HFFc6 (cell line): ENCODE results near the gene PLXNA3. TPM values are rescaled to one million over a fixed set of nuclear protein-coding genes. Genes with fewer than 3 reads are reported as not detected.

Experiments
- DNase-seq: peaks from one replicate; pipeline ENCODE4 v3.0.0-alpha.2; 2018
- H3K27ac Mint-ChIP-seq: 2 replicates; pipeline ENCODE4 v1.8.0; 2020; ENCODE audit warnings: mild to moderate bottlenecking, mixed read lengths
- H3K27me3 Mint-ChIP-seq: 2 replicates; pipeline ENCODE4 v1.8.0; 2021; ENCODE audit warnings: mild to moderate bottlenecking, moderate library complexity, mixed read lengths; ENCODE audit not compliant: insufficient read depth
- H3K36me3 Mint-ChIP-seq: 2 replicates; pipeline ENCODE4 v1.8.0; 2021; ENCODE audit warnings: low read depth, mixed read lengths
- H3K4me1 Mint-ChIP-seq: 2 replicates; pipeline ENCODE4 v1.8.0; 2020; ENCODE audit warnings: low read depth, mixed read lengths
- H3K4me3 Mint-ChIP-seq: 2 replicates; pipeline ENCODE4 v1.8.0; 2020; ENCODE audit warnings: mild to moderate bottlenecking, moderate library complexity, mixed read lengths
- H3K9me3 Mint-ChIP-seq: 2 replicates; pipeline ENCODE4 v1.8.0; 2020; ENCODE audit warnings: mild to moderate bottlenecking, mixed read lengths
- CTCF ChIP-seq: fragments of 200-600 bp; sonication (generic); IDR thresholded peaks from 2 replicates; pipeline ENCODE4 v1.5.0; 2021; ENCODE audit warnings: antibody characterized with exemption, mild to moderate bottlenecking
- total RNA-seq, 6 experiments: library from RNA; stranded (reverse); fragmentation: NEBNext Ultra II Directional; extraction: Animal tissue kit (Norgen Biotek cat#: 25700); gene quantifications; 2 replicates in 1 of 6; 3 replicates in 5 of 6; pipeline ENCODE4 v1.2.3, GENCODE V29; 2021

The PLXNA3 gene
- total RNA-seq, 6 experiments from 2014 or later: 66.2 to 98.7 (median 79.8) TPM

GRCh38 chrX:154431341-154431740, 26.7 kb upstream of the PLXNA3 start:
- peaks cover 21% of the 10 kb centered on the region for H3K4me1 Mint-ChIP-seq
- H3K36me3 Mint-ChIP-seq: no peaks in the 10 kb centered on the region
- no peak for DNase-seq
- no peak overlapping the region for H3K27ac Mint-ChIP-seq
- H3K4me3 Mint-ChIP-seq: no peak overlapping the region
- peaks cover 3% of the 10 kb centered on the region for H3K27me3 Mint-ChIP-seq
- TF ChIP-seq CTCF: no peak
- no peaks in the 10 kb centered on the region for H3K9me3 Mint-ChIP-seq

- H3K4me1 Mint-ChIP-seq: peaks cover 23% of the 10 kb centered on the region
- H3K4me3 Mint-ChIP-seq: no peak overlapping the region
- H3K9me3 Mint-ChIP-seq: no peaks in the 10 kb centered on the region
- no peaks in the 10 kb centered on the region for H3K36me3 Mint-ChIP-seq
- no peak for TF ChIP-seq CTCF
- no peak overlapping the region for H3K27ac Mint-ChIP-seq
- H3K27me3 Mint-ChIP-seq: peaks cover 3% of the 10 kb centered on the region
- no peak for DNase-seq
Observed at GRCh38 chrX:154432210-154432609, 25.9 kb upstream of the PLXNA3 start.

DNA sequence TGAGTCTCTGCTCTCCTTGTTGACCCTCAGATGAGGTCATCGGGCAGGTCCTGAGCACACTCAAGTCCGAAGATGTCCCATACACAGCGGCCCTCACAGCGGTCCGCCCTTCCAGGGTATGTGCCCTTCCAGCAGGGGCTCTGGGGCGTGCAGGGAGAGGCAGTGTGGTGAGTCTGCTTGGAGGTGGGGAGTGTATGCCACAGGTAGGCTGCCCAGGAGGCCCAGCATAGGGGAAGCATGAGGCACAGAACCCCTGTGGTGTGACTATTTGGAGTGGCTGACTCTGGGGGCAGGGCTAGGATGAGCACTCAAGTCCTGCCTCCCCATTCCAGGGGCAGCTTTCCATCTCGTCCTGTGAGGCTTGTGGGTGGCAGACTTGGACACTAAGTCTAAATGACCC, 24.5 kb upstream of the PLXNA3 start:
- Mint-ChIP-seq H3K36me3 (peaks cover 8% of the 10 kb centered on the region), H3K4me3 (no peak overlapping the region), H3K4me1 (peaks cover 25% of the 10 kb centered on the region), H3K27ac (no peak overlapping the region), H3K27me3 (peaks cover 3% of the 10 kb centered on the region), H3K9me3 (no peaks in the 10 kb centered on the region)
- no peak for DNase-seq
- no peak for TF ChIP-seq CTCF

GRCh38 chrX:154434394-154435168, 23.5 kb upstream of the PLXNA3 start:
- Mint-ChIP-seq H3K4me3 (no peak overlapping the region), H3K4me1 (peaks cover 25% of the 10 kb centered on the region), H3K36me3 (peaks cover 8% of the 10 kb centered on the region), H3K27me3 (peaks cover 2% of the 10 kb centered on the region), H3K27ac (no peak overlapping the region), H3K9me3 (no peaks in the 10 kb centered on the region)
- no peak for TF ChIP-seq CTCF
- no peak for DNase-seq

GRCh38 chrX:154435171-154435733, 22.8 kb upstream of the PLXNA3 start:
- peaks cover 1% of the 10 kb centered on the region for H3K27me3 Mint-ChIP-seq
- DNase-seq: no peak
- TF ChIP-seq CTCF: no peak
- H3K4me1 Mint-ChIP-seq: peaks cover 22% of the 10 kb centered on the region
- H3K27ac Mint-ChIP-seq: no peak overlapping the region
- H3K4me3 Mint-ChIP-seq: no peak overlapping the region
- no peaks in the 10 kb centered on the region for H3K9me3 Mint-ChIP-seq
- peaks cover 8% of the 10 kb centered on the region for H3K36me3 Mint-ChIP-seq
